HUES6 (cell line): Measurements from ENCODE around the gene FOXP1.

Source experiments
- H3K27ac ChIP-seq: 2 replicates; pipeline ENCODE4 v1.7.0; 2013; ENCODE audit warnings: low read depth, mild to moderate bottlenecking, low read length, inconsistent platforms
- H3K27me3 ChIP-seq: 2 replicates; pipeline ENCODE4 v1.6.1; 2013; ENCODE audit warnings: low read length; ENCODE audit not compliant: control insufficient read depth, insufficient read depth
- H3K36me3 ChIP-seq: 2 replicates; pipeline ENCODE4 v1.6.1; 2013; ENCODE audit warnings: low read length; ENCODE audit not compliant: control insufficient read depth, insufficient read depth
- H3K4me1 ChIP-seq: 2 replicates; pipeline ENCODE4 v1.6.1; 2013; ENCODE audit warnings: low read length; ENCODE audit not compliant: control insufficient read depth, insufficient read depth
- H3K4me3 ChIP-seq: 2 replicates; pipeline ENCODE4 v1.5.1; 2013; ENCODE audit warnings: low read depth, low read length
- H3K9ac ChIP-seq: one replicate; pipeline ENCODE4 v1.6.1; 2013; ENCODE audit warnings: mild to moderate bottlenecking, low read length
- H3K9me3 ChIP-seq: 2 replicates; pipeline ENCODE4 v1.6.1; 2013; ENCODE audit warnings: low read depth, low read length; ENCODE audit not compliant: control insufficient read depth, insufficient read depth

The FOXP1 gene

DNA sequence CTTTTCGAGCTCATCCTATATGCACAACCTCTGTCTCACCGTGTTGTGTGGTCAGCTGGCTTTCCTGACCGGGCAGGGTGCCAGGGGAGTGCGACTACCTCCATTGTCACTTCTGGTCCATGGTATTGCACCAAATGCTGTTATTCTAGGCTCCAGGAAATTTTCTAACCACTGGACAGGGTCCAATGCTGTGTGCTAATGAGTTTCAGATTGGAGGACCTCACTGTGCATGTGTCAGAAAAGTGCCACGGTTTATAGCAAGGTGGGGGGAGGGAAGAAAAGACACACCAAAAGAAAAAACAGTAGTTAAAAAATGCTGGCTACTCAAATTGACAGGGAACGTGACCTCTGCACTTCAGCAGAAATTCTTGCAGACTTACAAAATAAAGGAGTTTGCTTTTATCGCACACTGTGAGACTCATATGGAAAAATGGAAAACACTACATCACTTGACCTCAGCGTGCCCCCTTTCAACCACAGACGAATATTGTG, 480.1 kb downstream of the FOXP1 start:
- H3K4me1 ChIP-seq = peaks cover 8% of the 10 kb centered on the region; the same call in 1 of the 2 replicates
- no peaks in the 10 kb centered on the region for H3K9me3 ChIP-seq
- H3K4me3 ChIP-seq = no peak overlapping the region
- no peaks in the 10 kb centered on the region for H3K27me3 ChIP-seq
- H3K9ac ChIP-seq = no peak overlapping the region
- H3K27ac ChIP-seq = no peak overlapping the region
- no peaks in the 10 kb centered on the region for H3K36me3 ChIP-seq

DNA sequence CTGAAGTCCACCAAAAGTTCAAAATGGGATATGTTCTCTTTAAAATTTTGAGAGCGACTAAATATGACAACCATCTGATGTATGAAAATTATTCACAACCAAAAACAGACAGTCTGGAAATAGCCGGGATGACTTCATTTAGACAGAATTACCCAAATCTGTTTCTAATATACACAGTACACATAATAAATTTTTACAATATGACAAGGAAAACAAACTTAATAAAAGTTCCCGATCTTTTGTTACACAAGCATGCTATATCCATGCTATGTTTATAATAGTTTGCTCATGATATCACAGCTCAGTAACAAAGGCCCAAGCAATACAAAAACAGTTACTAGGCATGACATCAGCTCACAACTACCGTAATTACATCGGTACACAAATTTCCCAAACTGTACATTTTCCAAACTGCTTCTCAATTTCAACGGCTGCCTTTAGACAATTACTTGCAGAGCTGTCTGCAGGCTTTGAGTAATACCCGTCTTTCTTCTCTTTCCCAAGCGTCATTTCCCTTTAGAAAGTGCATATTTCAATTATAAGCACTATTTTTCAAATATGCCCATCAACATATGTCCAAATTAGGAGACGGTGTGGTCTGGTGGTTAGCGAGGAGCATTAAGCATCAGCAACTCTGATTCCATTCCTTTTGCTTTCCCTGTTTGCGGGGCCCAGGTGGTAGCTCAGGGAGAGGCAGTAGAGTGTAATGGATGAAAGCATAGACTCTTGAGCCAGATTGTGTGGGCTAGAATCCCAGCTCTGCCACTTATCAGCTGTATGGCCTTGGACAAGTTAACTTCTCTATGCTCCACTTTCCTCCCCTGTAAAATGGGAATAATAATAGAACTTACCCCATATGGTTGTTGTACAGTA, 481.2 kb downstream of the FOXP1 start:
- Histone ChIP-seq H3K36me3 (no peaks in the 10 kb centered on the region), H3K27ac (no peak overlapping the region), H3K4me1 (peaks cover 8% of the 10 kb centered on the region; the same call in 1 of the 2 replicates), H3K4me3 (no peak overlapping the region), H3K9me3 (no peaks in the 10 kb centered on the region), H3K9ac (no peak overlapping the region), H3K27me3 (no peaks in the 10 kb centered on the region)

DNA sequence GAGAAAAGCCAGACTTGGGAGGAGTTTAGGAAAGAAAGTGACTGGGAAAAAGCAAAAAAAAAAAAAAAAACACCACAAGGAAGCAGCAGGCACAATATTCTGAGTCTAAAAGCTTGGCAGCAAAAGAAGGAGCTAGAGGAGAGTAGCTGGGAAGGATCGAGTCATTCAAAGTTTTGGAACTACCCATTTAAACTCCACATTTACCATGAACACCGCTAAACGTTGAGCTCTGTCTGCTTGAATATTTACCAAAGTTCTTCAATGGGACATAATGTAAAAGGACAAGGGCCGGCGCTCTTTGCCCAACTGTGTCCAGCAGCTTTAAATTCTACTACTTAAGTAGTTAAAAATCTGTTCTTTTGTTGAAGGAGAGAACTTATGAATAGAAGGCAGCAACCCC, 481.9 kb downstream of the FOXP1 start:
- Histone ChIP-seq H3K27ac (no peak overlapping the region), H3K4me3 (no peak overlapping the region), H3K27me3 (no peaks in the 10 kb centered on the region), H3K4me1 (peaks cover 8% of the 10 kb centered on the region; the same call in 1 of the 2 replicates), H3K36me3 (no peaks in the 10 kb centered on the region), H3K9me3 (no peaks in the 10 kb centered on the region), H3K9ac (no peak overlapping the region)

- no peaks in the 10 kb centered on the region for H3K27me3 ChIP-seq
- H3K27ac ChIP-seq = no peak overlapping the region
- no peaks in the 10 kb centered on the region for H3K36me3 ChIP-seq
- no peak overlapping the region for H3K9ac ChIP-seq
- H3K4me3 ChIP-seq = no peak overlapping the region
- H3K4me1 ChIP-seq = peaks cover 8% of the 10 kb centered on the region; the same call in 1 of the 2 replicates
- H3K9me3 ChIP-seq = no peaks in the 10 kb centered on the region
These were observed 482.5 kb downstream of the FOXP1 start for GRCh38 chr3:71101014-71101413.

DNA sequence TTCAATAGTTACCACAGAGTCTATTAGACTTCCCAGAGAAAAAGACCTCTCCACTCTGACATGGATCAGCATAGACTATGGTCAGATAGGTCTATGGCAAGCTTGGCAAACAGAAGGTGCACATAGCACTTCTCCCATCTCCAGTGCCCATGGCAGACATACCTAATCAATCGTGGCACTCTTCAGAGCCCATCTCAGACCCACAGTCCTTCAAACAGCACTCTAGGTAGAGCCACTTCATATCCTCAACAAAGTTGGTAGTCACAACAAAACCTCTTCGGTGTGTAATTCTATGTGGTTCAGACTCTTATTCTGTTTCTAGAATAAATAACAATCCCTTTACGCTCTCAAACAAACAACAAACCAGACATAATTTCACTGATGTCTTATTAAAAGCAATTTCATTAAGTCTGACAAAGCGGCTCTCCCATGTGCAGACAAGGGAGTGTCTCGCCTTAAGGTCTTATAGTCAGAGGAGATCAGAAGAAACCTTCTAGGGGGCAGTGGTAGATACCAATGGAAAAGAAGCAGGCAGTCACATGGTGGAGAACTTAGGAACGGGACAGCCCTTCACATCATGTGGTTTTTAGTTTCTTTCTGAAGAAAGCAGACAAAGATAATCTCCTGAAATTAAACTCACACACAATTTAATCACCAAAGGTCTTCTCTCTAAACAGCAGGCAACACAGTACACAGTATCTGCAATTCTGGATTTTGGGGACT, 483.4 kb downstream of the FOXP1 start:
- Histone ChIP-seq H3K4me1 (peaks cover 8% of the 10 kb centered on the region; the same call in 1 of the 2 replicates), H3K36me3 (no peaks in the 10 kb centered on the region), H3K9ac (no peak overlapping the region), H3K27me3 (no peaks in the 10 kb centered on the region), H3K9me3 (no peaks in the 10 kb centered on the region), H3K4me3 (no peak overlapping the region), H3K27ac (no peak overlapping the region)

- Histone ChIP-seq H3K27ac (no peak overlapping the region), H3K9ac (no peak overlapping the region), H3K4me3 (no peak overlapping the region), H3K4me1 (peaks cover 8% of the 10 kb centered on the region; the same call in 1 of the 2 replicates), H3K9me3 (no peaks in the 10 kb centered on the region), H3K36me3 (no peaks in the 10 kb centered on the region), H3K27me3 (no peaks in the 10 kb centered on the region)
These were observed 486.0 kb downstream of the FOXP1 start for GRCh38 chr3:71097557-71097956.

DNA sequence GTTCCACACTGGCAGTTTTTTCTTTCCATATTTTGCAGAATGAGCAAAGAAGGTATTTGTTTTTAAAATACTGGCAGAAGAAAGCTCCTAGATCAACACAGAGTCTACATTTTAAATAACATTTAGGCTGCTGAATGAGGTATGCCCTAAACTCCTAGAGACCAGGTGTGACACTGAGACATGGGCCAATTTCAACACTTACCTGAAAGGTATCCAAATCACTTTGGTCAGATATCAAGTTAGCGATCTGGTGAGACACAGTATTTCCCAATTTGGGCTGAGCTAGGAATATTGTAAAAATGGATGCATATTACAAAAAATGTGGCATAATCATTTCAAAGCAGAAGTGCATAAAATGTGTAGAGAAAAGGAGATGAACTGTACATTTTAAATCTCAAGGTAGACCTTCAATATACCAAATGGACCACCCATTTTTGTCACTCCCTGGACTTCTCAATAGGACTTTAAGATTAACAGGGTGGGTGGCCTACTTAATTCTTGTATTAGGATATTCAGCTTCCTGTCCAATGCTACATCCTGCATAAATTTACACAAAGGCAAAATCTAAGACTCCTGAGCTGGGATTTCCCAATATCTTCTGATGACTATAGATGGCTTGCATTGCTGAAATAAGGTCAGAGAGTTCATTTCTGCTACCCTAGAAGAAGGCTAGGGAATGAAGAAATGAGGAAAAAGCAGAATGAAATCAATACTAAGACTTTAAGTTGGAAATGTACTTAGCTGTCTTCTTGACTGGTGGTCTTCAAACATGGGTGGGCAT, 487.8 kb downstream of the FOXP1 start:
- no peaks in the 10 kb centered on the region for H3K27me3 ChIP-seq
- H3K9me3 ChIP-seq = no peaks in the 10 kb centered on the region
- no peak overlapping the region for H3K9ac ChIP-seq
- H3K36me3 ChIP-seq = no peaks in the 10 kb centered on the region
- H3K27ac ChIP-seq = no peak overlapping the region
- H3K4me1 ChIP-seq = no peaks in the 10 kb centered on the region
- H3K4me3 ChIP-seq = no peak overlapping the region

- H3K27me3 ChIP-seq = no peaks in the 10 kb centered on the region
- H3K27ac ChIP-seq = no peak overlapping the region
- no peak overlapping the region for H3K4me3 ChIP-seq
- H3K9ac ChIP-seq = no peak overlapping the region
- no peaks in the 10 kb centered on the region for H3K9me3 ChIP-seq
- no peaks in the 10 kb centered on the region for H3K4me1 ChIP-seq
- no peaks in the 10 kb centered on the region for H3K36me3 ChIP-seq
These were observed 488.8 kb downstream of the FOXP1 start for GRCh38 chr3:71094658-71095209.

DNA sequence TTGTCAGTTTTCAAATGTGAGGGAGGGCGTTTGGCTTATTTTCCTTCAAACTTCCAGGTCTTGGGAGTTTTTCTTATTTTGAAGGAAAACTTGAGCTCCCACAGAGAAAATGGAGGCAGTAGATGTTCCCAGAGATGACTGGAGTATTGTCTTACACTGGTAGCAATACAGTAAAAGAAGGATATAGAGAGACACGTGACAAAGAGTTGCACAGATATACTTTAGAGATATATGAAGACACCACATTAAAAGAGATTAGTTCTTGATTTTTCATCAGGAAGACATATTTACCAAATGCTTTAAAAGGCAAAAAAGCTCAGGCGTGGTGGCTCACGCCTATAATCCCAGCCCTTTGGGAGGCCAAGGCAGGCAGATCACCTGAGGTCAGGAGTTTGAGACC, 490.9 kb downstream of the FOXP1 start:
- H3K27ac ChIP-seq = no peak overlapping the region
- H3K27me3 ChIP-seq = no peaks in the 10 kb centered on the region
- no peaks in the 10 kb centered on the region for H3K36me3 ChIP-seq
- H3K4me1 ChIP-seq = peaks cover 3% of the 10 kb centered on the region; the same call in 1 of the 2 replicates
- H3K9me3 ChIP-seq = no peaks in the 10 kb centered on the region
- no peak overlapping the region for H3K9ac ChIP-seq
- H3K4me3 ChIP-seq = no peak overlapping the region

GRCh38 chr3:71090207-71090606, 493.3 kb downstream of the FOXP1 start:
- H3K9me3 ChIP-seq = no peaks in the 10 kb centered on the region
- H3K27ac ChIP-seq = no peak overlapping the region
- no peak overlapping the region for H3K9ac ChIP-seq
- H3K27me3 ChIP-seq = no peaks in the 10 kb centered on the region
- H3K36me3 ChIP-seq = no peaks in the 10 kb centered on the region
- H3K4me3 ChIP-seq = no peak overlapping the region
- peaks cover 10% of the 10 kb centered on the region; the same call in 1 of the 2 replicates for H3K4me1 ChIP-seq
